ENCODE data around the gene GRM4.

DNA sequence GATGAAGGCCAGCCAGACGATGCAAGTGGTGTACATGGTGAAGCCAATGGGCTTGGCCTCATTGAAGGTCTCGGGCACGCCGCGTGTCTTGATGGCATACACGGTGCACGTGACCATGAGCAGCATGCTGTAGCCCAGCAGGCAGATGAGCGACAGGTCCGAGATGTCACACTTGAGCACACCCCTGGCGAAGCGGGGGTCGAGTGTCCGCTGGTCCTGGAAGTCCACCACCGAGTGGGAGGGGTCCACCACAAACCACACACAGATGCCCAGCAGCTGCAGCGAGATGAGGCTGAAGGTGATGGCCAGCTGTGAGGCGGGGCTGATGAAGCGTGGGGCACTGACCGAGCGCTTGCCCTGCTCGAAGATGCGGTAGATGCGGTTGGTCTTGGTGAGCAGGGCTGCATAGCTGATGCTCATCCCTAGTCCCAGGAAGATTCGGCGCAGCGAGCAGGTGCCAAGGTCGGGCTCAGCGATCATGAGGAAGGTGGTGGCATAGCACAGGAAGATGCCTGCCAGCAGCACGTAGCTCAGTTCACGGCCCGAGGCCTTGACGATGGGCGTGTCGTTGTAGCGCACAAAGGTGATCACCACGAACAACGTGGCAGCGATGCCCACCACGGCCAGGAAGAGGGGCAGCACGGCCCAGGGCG lies 110.1 kb downstream of the GRM4 start:
- TF ChIP-seq, protein P1, sequence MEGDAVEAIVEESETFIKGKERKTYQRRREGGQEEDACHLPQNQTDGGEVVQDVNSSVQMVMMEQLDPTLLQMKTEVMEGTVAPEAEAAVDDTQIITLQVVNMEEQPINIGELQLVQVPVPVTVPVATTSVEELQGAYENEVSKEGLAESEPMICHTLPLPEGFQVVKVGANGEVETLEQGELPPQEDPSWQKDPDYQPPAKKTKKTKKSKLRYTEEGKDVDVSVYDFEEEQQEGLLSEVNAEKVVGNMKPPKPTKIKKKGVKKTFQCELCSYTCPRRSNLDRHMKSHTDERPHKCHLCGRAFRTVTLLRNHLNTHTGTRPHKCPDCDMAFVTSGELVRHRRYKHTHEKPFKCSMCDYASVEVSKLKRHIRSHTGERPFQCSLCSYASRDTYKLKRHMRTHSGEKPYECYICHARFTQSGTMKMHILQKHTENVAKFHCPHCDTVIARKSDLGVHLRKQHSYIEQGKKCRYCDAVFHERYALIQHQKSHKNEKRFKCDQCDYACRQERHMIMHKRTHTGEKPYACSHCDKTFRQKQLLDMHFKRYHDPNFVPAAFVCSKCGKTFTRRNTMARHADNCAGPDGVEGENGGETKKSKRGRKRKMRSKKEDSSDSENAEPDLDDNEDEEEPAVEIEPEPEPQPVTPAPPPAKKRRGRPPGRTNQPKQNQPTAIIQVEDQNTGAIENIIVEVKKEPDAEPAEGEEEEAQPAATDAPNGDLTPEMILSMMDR (IDR thresholded peaks at IDR 0.05), result no peak
- no peak for TF ChIP-seq POLR2A (IDR thresholded peaks at IDR 0.05)

All from heart left ventricle (tissue), 13 donors.